Stimulated activated CD8-positive, alpha-beta memory T cell treated with anti-CD3 and anti-CD28 coated beads, Interleukin-15, amount 100 ng/mL, for 24 hours (primary cell): ENCODE data around the gene CFC1B.
"Not testable (repeated sequence)": the region's sequence is repeated elsewhere in the genome, so short reads cannot be mapped to it uniquely, and the experiment has no call there.

Experiments used
- DNase-seq: peaks from one replicate; pipeline ENCODE4 v3.0.0-alpha.2; 2020; ENCODE audit warnings: low read depth

The CFC1B gene

DNA sequence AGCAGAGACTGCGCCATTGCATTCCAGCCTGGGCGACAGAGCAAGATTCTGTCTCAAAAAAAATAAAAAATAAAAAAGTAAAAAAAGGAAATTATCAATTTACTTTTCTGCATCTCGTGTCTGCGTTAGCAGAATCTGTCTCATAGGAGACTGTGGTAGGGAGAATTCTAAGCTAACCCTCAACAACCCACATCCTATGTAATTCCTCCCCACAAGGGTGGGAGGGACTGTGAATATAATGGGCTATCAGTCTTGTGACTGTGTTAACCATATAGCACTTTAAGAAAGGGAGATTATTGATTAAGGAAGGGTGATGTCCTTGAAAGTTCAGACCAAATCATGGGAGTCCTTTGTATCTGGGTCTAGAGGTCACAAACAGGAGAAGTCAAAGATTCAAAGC is 45.1 kb downstream of the CFC1B start:
- DNase-seq: not testable (repeated sequence)

DNA sequence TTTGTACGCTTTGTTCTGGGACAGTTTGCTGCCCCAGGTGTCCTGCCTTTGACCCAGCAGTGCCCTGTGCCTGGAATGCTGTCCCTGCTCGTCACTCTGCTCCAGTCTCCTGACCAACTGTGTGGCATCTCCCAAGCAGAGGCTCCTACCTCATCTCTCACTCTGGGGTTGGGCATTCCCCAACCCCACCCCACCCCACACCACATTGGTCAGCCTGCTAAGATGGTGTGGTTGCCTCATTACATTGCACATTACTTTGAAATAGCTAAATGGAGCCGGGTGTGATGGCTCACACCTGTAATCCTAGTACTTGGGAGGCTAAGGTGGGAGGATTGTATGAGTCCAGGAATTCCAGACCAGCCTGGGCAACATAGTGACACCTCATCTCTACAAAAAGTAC is 50.9 kb downstream of the CFC1B start:
- not testable (repeated sequence) for DNase-seq

DNA sequence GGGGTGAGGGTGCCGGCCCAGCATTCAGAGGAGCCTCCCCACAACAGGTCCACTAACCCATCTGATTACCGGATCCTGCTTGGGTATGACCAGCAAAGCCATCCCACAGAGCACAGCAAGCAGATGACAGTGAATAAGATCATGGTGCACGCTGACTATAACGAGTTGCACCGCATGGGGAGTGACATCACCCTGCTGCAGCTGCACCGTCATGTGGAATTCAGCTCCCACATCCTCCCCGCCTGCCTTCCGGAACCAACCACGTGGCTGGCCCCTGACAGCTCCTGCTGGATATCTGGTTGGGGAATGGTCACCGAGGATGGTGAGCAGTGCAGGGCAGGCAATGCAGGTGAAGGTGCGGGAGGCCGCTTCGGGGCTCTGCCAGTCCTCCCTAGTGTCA is 53.2 kb downstream of the CFC1B start:
- not testable (repeated sequence) for DNase-seq

DNA sequence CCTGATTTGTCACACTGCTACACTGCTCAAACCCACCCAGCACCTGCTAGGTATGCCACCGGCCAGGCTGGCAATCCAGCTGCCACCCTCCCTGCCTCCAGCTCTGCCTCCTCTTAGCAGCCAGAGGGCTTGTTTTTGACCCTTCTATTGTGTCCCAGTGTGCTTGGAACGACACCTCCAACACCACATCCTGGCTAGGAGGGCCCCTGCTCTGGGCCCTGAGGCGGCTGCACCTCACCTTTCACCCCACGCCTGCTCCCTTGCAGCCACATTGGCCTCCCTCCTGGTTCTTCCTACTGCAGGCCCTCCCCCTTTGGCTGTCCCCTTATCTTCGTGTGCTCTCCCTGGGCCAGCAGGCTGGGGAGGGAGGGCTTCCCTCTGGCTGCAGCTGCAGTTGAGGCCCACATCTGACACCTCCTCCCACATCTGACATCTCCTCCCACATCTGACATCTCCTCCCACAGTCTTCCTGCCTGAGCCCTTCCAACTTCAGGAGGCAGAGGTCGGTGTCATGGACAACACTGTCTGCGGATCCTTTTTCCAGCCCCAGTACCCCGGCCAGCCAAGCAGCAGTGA is 55.3 kb downstream of the CFC1B start:
- not testable (repeated sequence) for DNase-seq

DNA sequence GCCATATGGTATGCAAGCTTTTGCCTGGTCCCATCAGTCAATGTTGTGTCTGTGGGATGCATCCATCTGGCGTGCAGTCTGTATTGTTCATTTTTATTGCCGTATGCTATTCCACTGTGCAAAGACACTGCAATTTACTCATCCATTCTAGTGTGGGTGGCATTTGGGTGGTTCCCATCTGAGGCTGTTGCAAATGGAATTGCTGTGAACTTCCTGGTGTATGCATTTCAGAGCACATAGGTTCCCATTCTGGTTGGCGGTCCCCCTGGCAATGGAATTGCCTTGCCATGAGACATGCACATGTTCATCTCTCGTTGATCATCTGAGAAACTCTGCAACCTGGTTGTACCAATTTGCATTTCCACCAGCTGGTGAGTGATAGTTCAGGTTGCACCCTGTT is 56.5 kb downstream of the CFC1B start:
- not testable (repeated sequence) for DNase-seq
